Suprapubic skin (tissue), 4 donors: ENCODE measurements around the gene RALGPS1.

ENCODE experiments used
- CTCF ChIP-seq, 2 donors: fragments of 200-600 bp in 1 of 2; fragments of 450-650 bp in 1 of 2; sonication (generic) in 1 of 2; IDR thresholded peaks; one replicate each; pipeline ENCODE4 v1.5.1; 2016 to 2019; ENCODE audit warnings: antibody characterized with exemption in 2 of 2, mild to moderate bottlenecking in 1 of 2, moderate library complexity in 1 of 2
- EP300 ChIP-seq: sonication (generic); formaldehyde crosslinking; IDR thresholded peaks from one replicate; pipeline ENCODE4 v1.6.1; 2017; ENCODE audit warnings: antibody characterized with exemption
- POLR2A ChIP-seq, 2 donors: fragments of 450-650 bp; IDR thresholded peaks; one replicate each; pipeline ENCODE4 v1.6.1; 2017; ENCODE audit warnings: antibody characterized with exemption in 2 of 2, mild to moderate bottlenecking in 2 of 2, moderate library complexity in 2 of 2
- POLR2AphosphoS5 ChIP-seq, 3 donors: sonication (generic); formaldehyde crosslinking; IDR thresholded peaks; one replicate each; pipeline ENCODE4 v1.6.1; 2017; ENCODE audit warnings: antibody characterized with exemption in 3 of 3

GRCh38 chr9:127264462-127265219 is 350.1 kb downstream of the RALGPS1 start, which contains the start of gene GARNL3:
- TF ChIP-seq POLR2AphosphoS5 (IDR thresholded peaks at IDR 0.05) (no peak), POLR2A (IDR thresholded peaks at IDR 0.05) (no peak), CTCF (IDR thresholded peaks at IDR 0.05) (no peak), EP300 (no peak)
